Activated CD8-positive, alpha-beta memory T cell treated with anti-CD3 and anti-CD28 coated beads, Interleukin-2, amount 50 U/mL, for 48 hours (primary cell): ENCODE data around the gene CRPPA.
"Not testable (repeated sequence)": the region's sequence is repeated elsewhere in the genome, so short reads cannot be mapped to it uniquely, and the experiment has no call there.

ENCODE experiments used
- DNase-seq: peaks from one replicate; pipeline ENCODE4 v3.0.0-alpha.2; 2020

The CRPPA gene

GRCh38 chr7:16421333-16422102 lies at the start of gene CRPPA:
Gene CRPPA (minus strand): TSS chr7:16421538. CDS start chr7:16421322, 216 bp downstream.
- DNase-seq, result peak; percentile 73

GRCh38 chr7:16465469-16466361 lies 44.4 kb upstream of the CRPPA start, which contains the start of gene SOSTDC1:
Gene SOSTDC1 (minus strand): TSS chr7:16465738. CDS start chr7:16465668, 70 bp downstream.
- DNase-seq, result no peak

- DNase-seq, result no peak
Observed at GRCh38 chr7:16463949-16464715, 42.8 kb upstream of the CRPPA start.

GRCh38 chr7:16463520-16463919 lies 42.2 kb upstream of the CRPPA start:
- no peak for DNase-seq

GRCh38 chr7:16462431-16462889 lies 41.1 kb upstream of the CRPPA start:
- DNase-seq, result no peak

GRCh38 chr7:16460789-16461493 lies 39.6 kb upstream of the CRPPA start:
- no peak for DNase-seq

- not testable (repeated sequence) for DNase-seq
Observed at GRCh38 chr7:16456303-16456702, 35.0 kb upstream of the CRPPA start.

- no peak for DNase-seq
Observed at GRCh38 chr7:16455591-16455990, 34.3 kb upstream of the CRPPA start.

- DNase-seq, result no peak
Observed at GRCh38 chr7:16450366-16450765, 29.0 kb upstream of the CRPPA start.

GRCh38 chr7:16447876-16448275 lies 26.5 kb upstream of the CRPPA start:
- DNase-seq, result no peak

GRCh38 chr7:16446508-16446907 lies 25.2 kb upstream of the CRPPA start:
- no peak for DNase-seq

- DNase-seq, result not testable (repeated sequence)
Observed at GRCh38 chr7:16443871-16444270, 22.5 kb upstream of the CRPPA start.

GRCh38 chr7:16438988-16439387 lies 17.6 kb upstream of the CRPPA start:
- no peak for DNase-seq

GRCh38 chr7:16436306-16436705 lies 15.0 kb upstream of the CRPPA start:
- DNase-seq, result no peak

GRCh38 chr7:16433568-16434122 lies 12.3 kb upstream of the CRPPA start:
- DNase-seq, result no peak

- no peak for DNase-seq
Observed at GRCh38 chr7:16432425-16432731, 11.0 kb upstream of the CRPPA start.

- DNase-seq, result no peak
Observed at GRCh38 chr7:16431646-16432424, 10.5 kb upstream of the CRPPA start.

GRCh38 chr7:16430133-16430532 lies 8.8 kb upstream of the CRPPA start:
- no peak for DNase-seq

- no peak for DNase-seq
Observed at GRCh38 chr7:16428672-16429071, 7.3 kb upstream of the CRPPA start.

- DNase-seq, result no peak
Observed at GRCh38 chr7:16428182-16428581, 6.8 kb upstream of the CRPPA start.

GRCh38 chr7:16423761-16424160 lies 2.4 kb upstream of the CRPPA start:
- no peak for DNase-seq
